A673 (cell line): Measurements from ENCODE around the gene ADGRG3. TPM values are rescaled to one million over a fixed set of nuclear protein-coding genes. Genes with fewer than 3 reads are reported as not detected.

ENCODE experiments used
- BruUV-seq: library from RNA; stranded (reverse); fragments of 400-500 nt; replicated peaks from 2 replicates; lab custom pipeline; 2021; lab: Mats Ljungman, UMichigan
- CTCF ChIA-PET: fragments of 300-600 bp; sonication (Branson Sonifier 250); formaldehyde crosslinking; loops from one replicate; lab custom pipeline; 2022; ENCODE audit warnings: antibody characterized with exemption; lab: Charles Lee
- POLR2A ChIA-PET: fragments of 300-600 bp; sonication (Branson Sonifier 250); formaldehyde crosslinking; loops from one replicate; lab custom pipeline; 2022; ENCODE audit warnings: antibody characterized with exemption; ENCODE audit not compliant: low non-redundant PET; lab: Charles Lee
- DNase-seq: peaks from one replicate; pipeline ENCODE4 v3.0.0-alpha.2; 2015; ENCODE audit warnings: low spot score
- H3K27ac ChIP-seq: fragments of 200-600 bp; sonication (generic); 2 replicates; pipeline ENCODE4 v1.5.1; 2016; ENCODE audit warnings: mixed run types, low read depth, mild to moderate bottlenecking, mixed read lengths, antibody characterized with exemption, low read length; ENCODE audit not compliant: poor library complexity, severe bottlenecking
- H3K27me3 ChIP-seq: fragments of 200-600 bp; sonication (generic); replicated peaks from 2 replicates; pipeline ENCODE4 v1.6.1; 2017; ENCODE audit warnings: mixed run types, low read depth, mild to moderate bottlenecking, mixed read lengths, antibody characterized with exemption, low read length; ENCODE audit not compliant: insufficient read depth, poor library complexity
- H3K36me3 ChIP-seq: fragments of 200-600 bp; sonication (generic); 2 replicates; pipeline ENCODE4 v1.6.1; 2016; ENCODE audit warnings: mixed run types, mild to moderate bottlenecking, mixed read lengths, antibody characterized with exemption, low read length; ENCODE audit not compliant: insufficient read depth, poor library complexity, severe bottlenecking
- H3K4me1 ChIP-seq: fragments of 200-600 bp; sonication (generic); 2 replicates; pipeline ENCODE4 v1.6.1; 2017; ENCODE audit warnings: mixed run types, mild to moderate bottlenecking, mixed read lengths, antibody characterized with exemption, low read length; ENCODE audit not compliant: insufficient read depth, poor library complexity, severe bottlenecking
- H3K4me3 ChIP-seq: fragments of 200-600 bp; sonication (generic); 2 replicates; pipeline ENCODE4 v1.5.1; 2016; ENCODE audit warnings: low read depth, mixed run types, mild to moderate bottlenecking, mixed read lengths, low read length; ENCODE audit not compliant: poor library complexity, severe bottlenecking
- H3K9me3 ChIP-seq: fragments of 200-600 bp; sonication (generic); 2 replicates; pipeline ENCODE4 v1.6.1; 2016; ENCODE audit warnings: mixed run types, low read depth, mild to moderate bottlenecking, mixed read lengths, antibody characterized with exemption, low read length; ENCODE audit not compliant: poor library complexity, severe bottlenecking
- EZH2 ChIP-seq: fragments of 200-600 bp; sonication (generic); IDR thresholded peaks from 2 replicates; pipeline ENCODE4 v1.6.1; 2017; ENCODE audit warnings: borderline replicate concordance, low read depth, mild to moderate bottlenecking, mixed read lengths, antibody characterized with exemption, low read length; ENCODE audit not compliant: poor library complexity, severe bottlenecking
- intact Hi-C: fragments of 100-400 bp; cut with micrococcal nuclease; formaldehyde crosslinking; loops from one replicate; pipeline ENCODE4 v1.10.0; 2022; ENCODE audit not compliant: unreplicated experiment
- total RNA-seq: library from RNA; stranded (reverse); gene quantifications from 2 replicates; pipeline ENCODE4 v1.2.3, GENCODE V29; 2021
- TF ChIP-seq, protein P1 (sequence below): fragments of 300-800, 200-600 bp; sonication (generic); conservative IDR thresholded peaks from 2 replicates; pipeline ENCODE4 v1.5.1; 2017; ENCODE audit warnings: low read depth, mild to moderate bottlenecking, antibody characterized with exemption, low read length, moderate library complexity, mixed read lengths

ADGRG3 gene
- total RNA-seq, 1 experiment from 2014 or later = not detected

DNA sequence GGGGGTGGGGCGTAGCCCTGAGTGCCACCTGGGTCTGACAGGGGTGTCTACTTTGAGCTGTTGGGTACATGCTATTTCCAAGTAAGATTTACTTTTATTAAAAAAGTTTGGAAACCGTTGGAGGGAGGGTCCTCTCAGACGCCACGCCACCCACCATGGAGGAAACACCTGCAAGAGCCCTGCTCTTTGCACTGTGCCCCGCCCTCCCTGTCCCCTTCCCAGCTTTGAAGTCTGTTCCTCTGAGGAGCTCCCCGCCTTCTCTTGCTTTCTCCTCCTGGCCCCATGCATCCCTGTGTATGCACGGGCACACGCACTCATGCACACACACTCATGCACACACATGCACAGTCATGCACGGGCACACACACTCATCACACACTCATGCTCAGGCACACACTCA, 24.2 kb upstream of the ADGRG3 start:
- intact Hi-C loops = no loop called here
- no TSS peak for BruUV-seq
- ChIA-PET POLR2A (no interaction called here), CTCF (interaction anchor here (0.7 kb wide), 1 partner anchor 24 kb away, joined by 3 read pairs; no protein-coding TSS in a partner anchor)
- TF ChIP-seq, protein P1, sequence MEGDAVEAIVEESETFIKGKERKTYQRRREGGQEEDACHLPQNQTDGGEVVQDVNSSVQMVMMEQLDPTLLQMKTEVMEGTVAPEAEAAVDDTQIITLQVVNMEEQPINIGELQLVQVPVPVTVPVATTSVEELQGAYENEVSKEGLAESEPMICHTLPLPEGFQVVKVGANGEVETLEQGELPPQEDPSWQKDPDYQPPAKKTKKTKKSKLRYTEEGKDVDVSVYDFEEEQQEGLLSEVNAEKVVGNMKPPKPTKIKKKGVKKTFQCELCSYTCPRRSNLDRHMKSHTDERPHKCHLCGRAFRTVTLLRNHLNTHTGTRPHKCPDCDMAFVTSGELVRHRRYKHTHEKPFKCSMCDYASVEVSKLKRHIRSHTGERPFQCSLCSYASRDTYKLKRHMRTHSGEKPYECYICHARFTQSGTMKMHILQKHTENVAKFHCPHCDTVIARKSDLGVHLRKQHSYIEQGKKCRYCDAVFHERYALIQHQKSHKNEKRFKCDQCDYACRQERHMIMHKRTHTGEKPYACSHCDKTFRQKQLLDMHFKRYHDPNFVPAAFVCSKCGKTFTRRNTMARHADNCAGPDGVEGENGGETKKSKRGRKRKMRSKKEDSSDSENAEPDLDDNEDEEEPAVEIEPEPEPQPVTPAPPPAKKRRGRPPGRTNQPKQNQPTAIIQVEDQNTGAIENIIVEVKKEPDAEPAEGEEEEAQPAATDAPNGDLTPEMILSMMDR = no peak
- TF ChIP-seq EZH2 = no peak
- H3K36me3 ChIP-seq = no peaks in the 10 kb centered on the region
- no peak for DNase-seq
- H3K27ac ChIP-seq = no peak overlapping the region
- no peaks in the 10 kb centered on the region for H3K9me3 ChIP-seq
- H3K4me3 ChIP-seq = no peak overlapping the region
- H3K27me3 ChIP-seq = no peaks in the 10 kb centered on the region
- no peaks in the 10 kb centered on the region for H3K4me1 ChIP-seq

DNA sequence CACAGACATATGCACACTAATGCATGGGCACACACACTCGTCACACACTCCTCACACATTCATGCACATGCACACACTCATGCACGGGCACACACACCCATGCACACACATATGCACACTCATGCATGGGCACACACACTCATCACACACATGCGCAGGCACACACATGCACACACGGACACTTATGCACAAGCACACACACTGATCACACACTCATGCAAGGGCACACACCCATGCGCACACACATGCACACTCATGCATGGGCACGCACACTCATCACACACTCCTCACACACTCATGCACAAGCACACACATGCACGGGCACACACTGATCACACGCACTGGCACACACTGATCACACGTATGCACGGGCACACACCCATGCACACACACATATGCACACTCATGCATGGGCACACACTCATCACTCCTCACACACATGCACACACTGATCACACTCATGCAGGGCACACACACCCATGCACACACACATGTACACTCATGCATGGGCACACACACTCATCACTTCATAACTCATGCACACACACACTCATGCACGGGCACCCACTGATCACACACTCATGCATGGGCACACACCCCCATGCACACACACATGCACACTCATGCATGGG, 23.6 kb upstream of the ADGRG3 start:
- POLR2A ChIA-PET = no interaction called here
- no TSS peak for BruUV-seq
- intact Hi-C loops = loop anchor here (5.0 kb wide), 1 partner anchor 368 kb away; no protein-coding TSS in a partner anchor
- TF ChIP-seq, protein P1 = no peak
- no peak for TF ChIP-seq EZH2
- H3K9me3 ChIP-seq = no peaks in the 10 kb centered on the region
- CTCF ChIA-PET = interaction anchor here (0.7 kb wide), 1 partner anchor 23 kb away, joined by 3 read pairs; no protein-coding TSS in a partner anchor
- no peaks in the 10 kb centered on the region for H3K36me3 ChIP-seq
- H3K4me1 ChIP-seq = no peaks in the 10 kb centered on the region
- H3K27me3 ChIP-seq = no peaks in the 10 kb centered on the region
- no peak overlapping the region for H3K27ac ChIP-seq
- DNase-seq = no peak
- no peak overlapping the region for H3K4me3 ChIP-seq

DNA sequence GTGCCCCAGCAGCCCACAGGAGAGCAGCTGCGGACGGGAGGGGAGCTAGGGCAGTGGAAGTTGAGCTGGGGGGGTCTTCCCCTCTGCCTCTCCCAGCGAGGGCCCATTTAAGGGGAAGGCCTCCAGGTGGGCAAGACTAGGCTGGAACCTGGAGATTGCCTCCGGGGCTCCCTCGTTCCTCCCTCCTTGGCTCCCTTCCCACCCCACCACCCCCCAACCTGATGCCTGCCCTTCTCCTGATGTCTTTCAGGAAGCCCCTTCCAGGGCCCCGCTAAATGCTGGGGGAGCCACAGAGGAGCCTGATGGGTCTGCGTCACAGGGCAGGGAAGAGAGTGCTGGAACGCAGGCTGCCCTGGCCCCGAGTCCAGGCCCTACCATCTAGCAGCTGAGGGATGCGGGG, 22.9 kb upstream of the ADGRG3 start:
- Histone ChIP-seq H3K9me3 (no peaks in the 10 kb centered on the region), H3K27ac (no peak overlapping the region), H3K4me3 (no peak overlapping the region), H3K36me3 (no peaks in the 10 kb centered on the region), H3K27me3 (no peaks in the 10 kb centered on the region), H3K4me1 (no peaks in the 10 kb centered on the region)
- POLR2A ChIA-PET = no interaction called here
- no peak for DNase-seq
- CTCF ChIA-PET = no interaction called here
- TF ChIP-seq, protein P1 = no peak
- TF ChIP-seq EZH2 = no peak
- no TSS peak for BruUV-seq
- intact Hi-C loops = loop anchor here (5.0 kb wide), 1 partner anchor 367 kb away; no protein-coding TSS in a partner anchor
